Mesendoderm (in vitro differentiated cells): ENCODE results near the gene NHP2. TPM values are rescaled to one million over a fixed set of nuclear protein-coding genes. Genes with fewer than 3 reads are reported as not detected.

Experiments
- DNase-seq: peaks from one replicate; pipeline ENCODE4 v3.0.0; 2013
- H2AK5ac ChIP-seq: 2 replicates; pipeline ENCODE4 v1.6.1; 2013; ENCODE audit warnings: low read length, inconsistent platforms
- H2BK120ac ChIP-seq: 2 replicates; pipeline ENCODE4 v1.6.1; 2013; ENCODE audit warnings: low read depth, mild to moderate bottlenecking, low read length, moderate library complexity, mixed read lengths
- H2BK15ac ChIP-seq: replicated peaks from 2 replicates; pipeline ENCODE4 v1.6.1; 2013; ENCODE audit warnings: low read depth, mild to moderate bottlenecking, moderate library complexity
- H2BK5ac ChIP-seq: 2 replicates; pipeline ENCODE4 v1.6.1; 2013; ENCODE audit warnings: low read length, inconsistent platforms
- H3K18ac ChIP-seq: 2 replicates; pipeline ENCODE4 v1.6.1; 2013; ENCODE audit warnings: mild to moderate bottlenecking, low read length, mixed read lengths
- H3K23ac ChIP-seq: one replicate; pipeline ENCODE4 v1.6.1; 2013; ENCODE audit warnings: low read length
- H3K27ac ChIP-seq: 2 replicates; pipeline ENCODE4 v1.5.1; 2013; ENCODE audit warnings: low read depth, mild to moderate bottlenecking, inconsistent platforms, low read length, moderate library complexity
- H3K27me3 ChIP-seq: 2 replicates; pipeline ENCODE4 v1.6.1; 2013; ENCODE audit warnings: low read length, control low read depth, mild to moderate bottlenecking, inconsistent platforms; ENCODE audit not compliant: insufficient read depth, poor library complexity
- H3K36me3 ChIP-seq: 2 replicates; pipeline ENCODE4 v1.6.1; 2013; ENCODE audit warnings: low read length, inconsistent platforms; ENCODE audit not compliant: control insufficient read depth, insufficient read depth
- H3K4ac ChIP-seq: one replicate; pipeline ENCODE4 v1.6.1; 2013; ENCODE audit warnings: low read depth, mild to moderate bottlenecking, low read length, moderate library complexity
- H3K4me1 ChIP-seq: 2 replicates; pipeline ENCODE4 v1.6.1; 2013; ENCODE audit warnings: low read depth, low read length, inconsistent platforms; ENCODE audit not compliant: control insufficient read depth
- H3K4me2 ChIP-seq: 2 replicates; pipeline ENCODE4 v1.6.1; 2013; ENCODE audit warnings: low read length
- H3K4me3 ChIP-seq: 2 replicates; pipeline ENCODE4 v1.5.1; 2013; ENCODE audit warnings: mild to moderate bottlenecking, low read length
- H3K56ac ChIP-seq: one replicate; pipeline ENCODE4 v1.6.1; 2013; ENCODE audit warnings: low read length
- H3K79me1 ChIP-seq: 2 replicates; pipeline ENCODE4 v1.6.1; 2013; ENCODE audit warnings: low read length, inconsistent platforms
- H3K79me2 ChIP-seq: 2 replicates; pipeline ENCODE4 v1.6.1; 2013; ENCODE audit warnings: mild to moderate bottlenecking, low read length; ENCODE audit not compliant: control insufficient read depth, insufficient read depth
- H3K9ac ChIP-seq: 2 replicates; pipeline ENCODE4 v1.6.1; 2013; ENCODE audit warnings: low read length, inconsistent platforms
- H4K5ac ChIP-seq: one replicate; pipeline ENCODE4 v1.6.1; 2013; ENCODE audit warnings: low read length
- H4K8ac ChIP-seq: one replicate; pipeline ENCODE4 v1.6.1; 2013; ENCODE audit warnings: low read depth, mild to moderate bottlenecking, control low read depth, low read length, moderate library complexity
- WGBS: extraction: QIAGEN DNeasy Blood & Tissue Kit; methylation state at CpG from one replicate; pipeline ENCODE4 v1.1.7; 2013; ENCODE audit warnings: low lambda C conversion rate, missing lambda C conversion rate; ENCODE audit not compliant: insufficient coverage; ENCODE audit errors: extremely low coverage; 5-methylcytosine and 5-hydroxymethylcytosine counted together
- polyA plus RNA-seq, 2 experiments: library from polyadenylated mRNA; stranded (reverse); fragments of 200-250 nt; gene quantifications; one replicate each; pipeline ENCODE4 v1.2.3, GENCODE V29; 2013

The NHP2 gene
- polyA plus RNA-seq (2013, experiment 1 of 2) = 283 TPM
- 289 TPM for polyA plus RNA-seq (2013, experiment 2 of 2)

DNA sequence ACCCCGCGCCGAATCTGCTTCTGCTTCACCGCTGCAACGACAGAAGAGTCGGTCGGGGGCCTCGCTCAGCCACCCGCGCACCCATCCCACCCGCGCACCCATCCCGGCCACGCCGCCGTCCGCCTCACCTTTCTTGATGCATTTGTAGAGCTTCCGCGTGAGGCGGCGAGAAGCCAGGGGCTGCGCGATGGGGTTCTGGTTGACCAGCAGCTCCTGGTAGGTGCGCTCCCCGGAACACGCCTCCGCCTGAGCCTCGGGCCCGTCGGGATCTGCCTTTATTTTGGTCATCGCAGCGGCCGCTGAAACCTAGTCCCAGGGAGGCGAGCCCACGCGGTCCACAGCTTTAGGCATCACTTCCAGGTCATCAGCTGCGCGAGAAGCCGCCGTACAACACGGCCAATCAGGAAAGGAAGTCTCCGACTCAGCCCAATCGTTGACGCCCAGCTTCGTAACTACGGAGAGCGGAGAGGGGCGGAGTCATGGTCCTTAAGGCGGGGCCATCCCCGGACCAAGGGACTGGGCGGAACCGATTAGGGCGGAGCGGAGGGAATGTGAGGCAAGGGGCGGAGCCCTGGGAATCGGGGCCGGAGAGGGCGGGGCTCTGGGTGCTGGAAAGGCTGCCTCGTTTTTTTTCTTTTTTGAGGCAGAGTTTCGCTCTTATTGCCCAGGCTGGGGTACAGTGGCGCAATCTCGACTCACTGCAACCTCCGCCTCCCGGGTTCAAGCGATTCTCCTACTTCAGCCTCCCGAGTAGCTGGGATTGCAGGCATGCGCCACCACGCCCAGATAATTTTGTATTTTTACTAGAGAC lies at the start of gene NHP2:
Gene NHP2, minus strand, starts transcription at position 356 of the 811 bp plus-strand sequence. Its CDS starts 68 bp downstream, at position 288.
- H3K27ac ChIP-seq = no peak within 1 kb of the TSS
- H3K4ac ChIP-seq = no peak within 1 kb of the TSS

DNA sequence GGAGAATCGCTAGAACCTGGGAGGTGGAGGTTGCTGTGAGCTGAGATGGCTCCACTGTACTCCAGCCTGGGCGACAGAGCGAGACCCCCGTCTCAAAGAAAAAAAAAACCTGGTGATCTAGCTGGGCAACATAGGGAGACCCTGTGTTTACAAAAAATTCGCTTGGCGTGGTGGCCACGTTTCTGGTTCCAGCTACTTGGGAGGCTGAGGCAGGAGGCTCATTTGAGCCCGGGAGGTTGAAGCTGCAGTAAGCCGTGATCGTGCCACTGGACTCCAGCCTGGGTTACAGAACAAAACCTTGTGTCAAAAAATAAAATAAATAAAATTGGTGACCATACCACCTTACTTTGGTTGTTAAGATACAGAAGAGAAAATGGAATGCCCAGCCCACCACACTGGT lies 48.9 kb upstream of the NHP2 start:
- DNase-seq = no peak
- H2BK120ac ChIP-seq = no peak overlapping the region
- H2AK5ac ChIP-seq = no peak overlapping the region
- no peak overlapping the region for H3K56ac ChIP-seq
- H2BK15ac ChIP-seq = no peak overlapping the region
- no peaks in the 10 kb centered on the region for H3K27me3 ChIP-seq
- no peak overlapping the region for H3K4me2 ChIP-seq
- no peak overlapping the region for H3K4ac ChIP-seq
- H3K23ac ChIP-seq = no peak overlapping the region
- peaks cover 3% of the 10 kb centered on the region for H3K79me1 ChIP-seq
- peaks cover 16% of the 10 kb centered on the region for H3K36me3 ChIP-seq
- H4K8ac ChIP-seq = no peak overlapping the region
- H3K4me1 ChIP-seq = peaks cover 5% of the 10 kb centered on the region
- no peak overlapping the region for H2BK5ac ChIP-seq
- whole genome bisulfite sequencing = no CpG with 5 or more reads among the region's 10 CpGs
- H3K79me2 ChIP-seq = peaks cover 34% of the 10 kb centered on the region
- no peak overlapping the region for H3K4me3 ChIP-seq
- no peak overlapping the region for H3K18ac ChIP-seq
- no peak overlapping the region for H4K5ac ChIP-seq
- no peak overlapping the region for H3K27ac ChIP-seq
- H3K9ac ChIP-seq = no peak overlapping the region

More for the DNA sequence above, at the start of gene NHP2:
- Histone ChIP-seq H2AK5ac (no peak within 1 kb of the TSS), H3K56ac (peak within 1 kb of the TSS; percentile 89), H3K36me3 (peaks cover 8% of the 10 kb centered on the region), H3K79me1 (peaks cover 3% of the 10 kb centered on the region), H3K18ac (no peak within 1 kb of the TSS), H3K9ac (peak within 1 kb of the TSS; percentile 84), H2BK120ac (no peak within 1 kb of the TSS), H4K8ac (no peak within 1 kb of the TSS), H3K4me2 (peak within 1 kb of the TSS; percentile 82), H3K27me3 (no peaks in the 10 kb centered on the region), H3K79me2 (peaks cover 4% of the 10 kb centered on the region), H2BK15ac (no peak within 1 kb of the TSS), H3K4me1 (no peaks in the 10 kb centered on the region), H3K4me3 (peak within 1 kb of the TSS; percentile 92), H4K5ac (peak within 1 kb of the TSS; percentile 66), H2BK5ac (no peak within 1 kb of the TSS), H3K23ac (no peak within 1 kb of the TSS)
- DNase-seq = peak; percentile 99
- no CpG with 5 or more reads among the region's 68 CpGs for WGBS

DNA sequence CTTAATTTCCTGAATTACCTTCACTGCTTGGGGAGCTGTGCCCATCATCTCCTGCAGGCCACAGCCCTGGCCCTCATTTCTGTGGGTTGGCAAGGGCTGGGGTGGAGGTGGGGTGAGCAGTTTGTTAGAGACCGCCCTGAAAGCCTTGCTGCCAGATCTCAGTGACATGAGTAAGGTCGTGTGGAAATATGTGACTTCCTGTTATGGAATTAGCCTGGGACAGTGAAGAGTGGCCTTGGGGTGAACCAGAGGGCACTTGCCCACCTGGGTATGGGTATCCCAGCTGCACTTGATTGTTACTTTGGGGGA lies 48.2 kb upstream of the NHP2 start:
- no peak overlapping the region for H2BK15ac ChIP-seq
- H3K23ac ChIP-seq = no peak overlapping the region
- no peak overlapping the region for H2BK5ac ChIP-seq
- H3K27me3 ChIP-seq = no peaks in the 10 kb centered on the region
- no peak overlapping the region for H3K27ac ChIP-seq
- no peak overlapping the region for H3K9ac ChIP-seq
- peaks cover 11% of the 10 kb centered on the region for H3K36me3 ChIP-seq
- no CpG with 5 or more reads among the region's 2 CpGs for WGBS
- no peak overlapping the region for H3K4me3 ChIP-seq
- H3K79me2 ChIP-seq = peaks cover 27% of the 10 kb centered on the region
- H3K4me2 ChIP-seq = no peak overlapping the region
- no peak overlapping the region for H2BK120ac ChIP-seq
- peaks cover 5% of the 10 kb centered on the region for H3K4me1 ChIP-seq
- H3K79me1 ChIP-seq = peaks cover 3% of the 10 kb centered on the region
- no peak overlapping the region for H4K5ac ChIP-seq
- no peak overlapping the region for H3K56ac ChIP-seq
- H3K4ac ChIP-seq = no peak overlapping the region
- no peak for DNase-seq
- no peak overlapping the region for H4K8ac ChIP-seq
- H3K18ac ChIP-seq = no peak overlapping the region
- no peak overlapping the region for H2AK5ac ChIP-seq

DNA sequence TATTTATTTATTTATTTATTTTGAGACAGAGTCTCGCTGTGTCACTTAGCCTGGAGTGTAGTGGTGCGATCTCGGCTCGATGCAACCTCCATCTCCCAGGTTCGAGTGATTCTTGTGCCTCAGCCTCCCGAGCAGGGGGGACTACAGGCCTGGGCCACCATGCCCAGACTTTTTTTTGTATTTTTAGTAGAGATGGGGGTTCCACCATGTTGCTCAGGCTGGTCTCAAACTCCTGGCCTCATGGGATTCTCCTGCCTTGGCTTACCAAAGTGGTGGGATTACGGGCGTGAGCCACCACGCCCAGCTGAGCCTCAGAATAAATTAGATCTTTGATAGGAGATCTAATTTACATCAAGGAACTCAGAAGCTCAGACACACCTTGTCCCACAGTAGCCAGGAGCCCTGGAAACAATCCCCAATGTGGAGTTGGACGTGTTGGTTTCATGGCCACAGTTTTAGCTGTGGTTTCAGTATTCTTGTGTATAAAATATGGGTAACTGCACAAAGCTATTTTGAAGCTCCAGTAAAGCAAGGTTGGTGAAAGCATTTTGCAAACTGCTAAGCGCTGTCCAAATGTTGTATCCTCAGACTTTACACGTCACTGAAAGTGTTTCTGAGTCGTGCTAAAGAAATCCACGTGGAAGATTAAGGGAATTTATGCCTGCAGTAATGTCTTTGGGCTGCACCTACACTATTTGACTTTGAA lies 47.7 kb upstream of the NHP2 start:
- Histone ChIP-seq H3K79me1 (peaks cover 1% of the 10 kb centered on the region), H2BK120ac (no peak overlapping the region), H2AK5ac (no peak overlapping the region), H3K36me3 (peaks cover 7% of the 10 kb centered on the region), H3K56ac (no peak overlapping the region), H2BK5ac (no peak overlapping the region), H3K18ac (no peak overlapping the region), H3K4ac (no peak overlapping the region), H4K8ac (no peak overlapping the region), H3K4me3 (no peak overlapping the region), H3K79me2 (peaks cover 22% of the 10 kb centered on the region), H2BK15ac (no peak overlapping the region), H3K9ac (no peak overlapping the region), H3K4me2 (no peak overlapping the region), H4K5ac (no peak overlapping the region), H3K27ac (no peak overlapping the region), H3K27me3 (no peaks in the 10 kb centered on the region), H3K23ac (no peak overlapping the region), H3K4me1 (peaks cover 3% of the 10 kb centered on the region)
- no CpG with 5 or more reads among the region's 14 CpGs for WGBS
- DNase-seq = no peak

DNA sequence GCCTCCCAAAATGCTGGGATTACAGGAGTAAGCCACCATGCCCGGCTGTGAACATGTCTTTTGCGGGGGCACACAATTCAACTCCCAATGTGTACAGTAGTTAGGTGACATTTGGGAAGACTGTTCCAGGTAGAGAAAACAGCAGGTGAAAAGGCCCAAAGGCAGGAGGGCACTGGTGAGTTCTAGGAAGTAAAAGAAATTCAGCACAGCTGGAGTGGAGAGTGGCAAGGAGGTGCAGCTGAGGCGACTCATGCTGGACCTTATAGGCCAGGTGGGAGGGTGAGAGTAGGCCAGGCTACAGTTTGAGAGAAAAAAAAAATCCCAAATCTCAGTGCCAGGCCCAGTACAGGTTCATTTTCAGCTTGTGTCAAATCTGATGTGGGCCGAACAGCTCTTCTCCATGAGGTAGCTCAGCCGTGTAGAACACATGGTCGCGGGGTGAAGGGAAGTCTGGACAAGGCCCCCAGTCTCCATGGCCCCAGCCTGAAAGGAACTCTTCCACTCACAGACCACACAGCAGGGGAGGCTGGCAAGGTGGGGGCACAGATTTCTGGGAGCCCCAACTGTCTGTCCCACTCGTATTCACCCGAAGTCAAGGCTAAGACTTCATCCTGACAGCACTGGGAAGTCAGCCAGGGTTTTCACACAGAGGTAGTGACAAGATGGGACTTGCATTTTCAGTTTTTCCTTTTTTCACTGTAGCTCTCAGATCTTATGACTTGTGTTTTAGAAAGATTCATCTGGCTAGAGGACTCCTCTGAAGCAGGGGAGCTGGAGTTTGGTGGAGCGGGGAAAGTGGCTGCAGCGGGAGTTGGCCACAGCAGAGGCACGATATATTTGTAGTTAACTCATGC lies 46.1 kb upstream of the NHP2 start:
- Histone ChIP-seq H3K56ac (no peak overlapping the region), H3K36me3 (no peaks in the 10 kb centered on the region), H3K27me3 (no peaks in the 10 kb centered on the region), H3K79me1 (no peaks in the 10 kb centered on the region), H3K4me1 (no peaks in the 10 kb centered on the region), H3K4ac (no peak overlapping the region), H3K4me3 (no peak overlapping the region), H3K9ac (no peak overlapping the region), H3K23ac (peak overlapping the region; percentile 45), H2BK120ac (no peak overlapping the region), H4K5ac (no peak overlapping the region), H3K79me2 (peaks cover 7% of the 10 kb centered on the region), H3K27ac (no peak overlapping the region), H3K18ac (no peak overlapping the region), H2AK5ac (no peak overlapping the region), H2BK15ac (no peak overlapping the region), H3K4me2 (no peak overlapping the region), H2BK5ac (no peak overlapping the region), H4K8ac (no peak overlapping the region)
- no CpG with 5 or more reads among the region's 12 CpGs for WGBS
- DNase-seq = no peak
